Erythroblast (primary cell): ENCODE measurements around the gene WDR13.

Source experiments
- GATA1 ChIP-seq: IDR thresholded peaks from 2 replicates; pipeline ENCODE4 v1.6.1; 2011; ENCODE audit warnings: low read depth, mild to moderate bottlenecking, control low read depth, low read length, moderate library complexity
- POLR2A ChIP-seq: IDR thresholded peaks from 2 replicates; pipeline ENCODE4 v1.6.1; 2011; ENCODE audit warnings: mild to moderate bottlenecking, low read length

DNA sequence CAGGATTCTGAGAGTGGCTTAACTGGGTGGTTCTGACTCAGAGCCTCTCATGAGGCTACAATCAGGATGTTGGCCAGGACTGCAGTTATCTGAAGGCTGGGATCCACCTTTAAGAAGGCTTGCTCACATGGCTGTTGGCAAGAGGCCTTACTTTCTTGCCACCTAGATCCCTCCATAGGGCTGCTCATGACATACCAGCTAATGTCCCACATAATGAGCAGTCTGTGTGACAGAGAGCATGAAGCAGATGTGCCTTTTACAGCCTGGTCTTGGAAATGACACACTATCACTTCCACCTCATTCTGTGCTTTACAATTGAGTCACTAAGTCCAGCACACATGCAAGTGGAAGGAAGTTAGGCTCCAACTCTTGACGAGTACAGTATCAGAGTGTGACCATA lies 27.3 kb upstream of the WDR13 start:
- TF ChIP-seq POLR2A (no peak), GATA1 (no peak)
